Activated naive CD8-positive, alpha-beta T cell treated with anti-CD3 and anti-CD28 coated beads, Interleukin-2, amount 10 ng/mL, durations not matched to agents 7 days and 5 days (primary cell): ENCODE data around the gene TRMT2A. TPM values are rescaled to one million over a fixed set of nuclear protein-coding genes. Genes with fewer than 3 reads are reported as not detected.

Experiments
- ATAC-seq: fragments of 150-1000 bp; cut with Tn5 transposase; one replicate; pipeline ENCODE4 v1.10.0; 2021; ENCODE audit warnings: low read depth, moderate library complexity
- POLR2A ChIA-PET: fragments of 350-600 bp; sonication (Branson Sonifier 250); formaldehyde crosslinking; loops from one replicate; lab custom pipeline; 2021; ENCODE audit warnings: antibody characterized with exemption; lab: Charles Lee
- DNase-seq: peaks from one replicate; pipeline ENCODE4 v3.0.0; 2021
- H3K27ac Mint-ChIP-seq: one replicate; pipeline ENCODE4 v1.8.0; 2022; ENCODE audit warnings: mild to moderate bottlenecking, mixed read lengths
- H3K27me3 Mint-ChIP-seq: one replicate; pipeline ENCODE4 v1.8.0; 2022; ENCODE audit warnings: mild to moderate bottlenecking, moderate library complexity, mixed read lengths
- H3K36me3 Mint-ChIP-seq: one replicate; pipeline ENCODE4 v1.8.0; 2021; ENCODE audit warnings: mild to moderate bottlenecking, mixed read lengths
- H3K4me1 Mint-ChIP-seq: one replicate; pipeline ENCODE4 v1.8.0; 2021; ENCODE audit warnings: mixed read lengths
- H3K4me3 Mint-ChIP-seq: one replicate; pipeline ENCODE4 v1.8.0; 2022; ENCODE audit warnings: mild to moderate bottlenecking, moderate library complexity, mixed read lengths
- H3K9me3 Mint-ChIP-seq: one replicate; pipeline ENCODE4 v1.8.0; 2021; ENCODE audit warnings: mixed read lengths
- total RNA-seq, 2 experiments: library from RNA; stranded (reverse); gene quantifications; one replicate each; pipeline ENCODE4 v1.2.3, GENCODE V29; 2021

TRMT2A gene
- total RNA-seq, 2 experiments from 2014 or later, result 107 to 118 TPM

DNA sequence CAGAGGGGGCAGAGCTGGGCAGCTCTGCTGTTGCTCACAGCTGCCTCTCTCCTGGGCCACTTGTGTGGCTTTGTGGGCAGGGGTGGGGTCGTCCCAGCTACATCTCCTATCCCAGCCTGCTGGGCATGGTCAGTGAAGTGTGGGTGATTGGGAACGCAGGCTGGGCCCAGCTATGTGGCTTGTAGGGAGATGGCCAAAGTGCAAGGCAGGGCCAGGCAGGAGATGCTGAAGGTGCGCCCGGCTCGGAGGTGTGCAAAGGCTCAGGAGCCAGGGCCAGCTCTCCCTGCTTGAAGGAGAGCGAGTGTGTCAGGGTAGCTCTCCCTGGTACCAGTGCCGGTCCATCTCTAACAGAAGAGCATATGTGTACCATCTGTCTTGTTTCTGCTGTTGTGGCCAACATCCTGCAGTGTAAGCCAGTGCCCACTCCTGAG, 9.5 kb downstream of the TRMT2A start:
- peaks cover 20% of the 10 kb centered on the region for H3K4me1 Mint-ChIP-seq
- no peaks in the 10 kb centered on the region for H3K9me3 Mint-ChIP-seq
- H3K27ac Mint-ChIP-seq, result peak overlapping the region; percentile 33
- H3K27me3 Mint-ChIP-seq, result no peaks in the 10 kb centered on the region
- POLR2A ChIA-PET, result interaction anchor here (2.3 kb wide), 1 partner anchor 10 kb away, joined by 6 read pairs; the partner anchor contains the start of gene TRMT2A
- peaks cover 6% of the 10 kb centered on the region for H3K36me3 Mint-ChIP-seq
- no peak for DNase-seq
- no peak for ATAC-seq
- H3K4me3 Mint-ChIP-seq, result no peak overlapping the region

DNA sequence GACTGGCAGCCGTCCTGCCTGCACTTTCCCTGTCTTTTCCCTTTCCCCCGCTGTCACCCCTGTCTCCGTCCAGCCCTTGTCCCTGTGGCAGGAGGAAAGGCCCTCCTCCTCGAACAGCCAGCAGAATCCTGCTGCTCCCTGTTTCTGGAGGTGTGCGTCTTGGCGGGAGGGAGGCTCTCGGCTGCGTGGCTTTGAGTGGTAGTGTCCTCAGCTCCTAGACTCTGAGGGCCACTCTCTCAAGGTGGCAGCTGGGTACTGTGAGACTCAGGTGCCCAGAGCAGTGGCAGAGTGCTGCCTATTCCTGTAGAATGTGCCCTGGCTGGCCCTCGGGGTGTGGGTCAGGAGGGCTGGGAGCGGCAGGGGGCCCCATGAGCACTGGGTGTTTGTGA, 10.2 kb downstream of the TRMT2A start:
- no peak overlapping the region for H3K27ac Mint-ChIP-seq
- H3K4me3 Mint-ChIP-seq, result no peak overlapping the region
- peaks cover 3% of the 10 kb centered on the region for H3K36me3 Mint-ChIP-seq
- ATAC-seq (no peak), DNase-seq (no peak)
- peaks cover 20% of the 10 kb centered on the region for H3K4me1 Mint-ChIP-seq
- POLR2A ChIA-PET, result interaction anchor here (2.3 kb wide), 1 partner anchor 11 kb away, joined by 6 read pairs; the partner anchor contains the start of gene TRMT2A
- H3K9me3 Mint-ChIP-seq, result no peaks in the 10 kb centered on the region
- H3K27me3 Mint-ChIP-seq, result no peaks in the 10 kb centered on the region

DNA sequence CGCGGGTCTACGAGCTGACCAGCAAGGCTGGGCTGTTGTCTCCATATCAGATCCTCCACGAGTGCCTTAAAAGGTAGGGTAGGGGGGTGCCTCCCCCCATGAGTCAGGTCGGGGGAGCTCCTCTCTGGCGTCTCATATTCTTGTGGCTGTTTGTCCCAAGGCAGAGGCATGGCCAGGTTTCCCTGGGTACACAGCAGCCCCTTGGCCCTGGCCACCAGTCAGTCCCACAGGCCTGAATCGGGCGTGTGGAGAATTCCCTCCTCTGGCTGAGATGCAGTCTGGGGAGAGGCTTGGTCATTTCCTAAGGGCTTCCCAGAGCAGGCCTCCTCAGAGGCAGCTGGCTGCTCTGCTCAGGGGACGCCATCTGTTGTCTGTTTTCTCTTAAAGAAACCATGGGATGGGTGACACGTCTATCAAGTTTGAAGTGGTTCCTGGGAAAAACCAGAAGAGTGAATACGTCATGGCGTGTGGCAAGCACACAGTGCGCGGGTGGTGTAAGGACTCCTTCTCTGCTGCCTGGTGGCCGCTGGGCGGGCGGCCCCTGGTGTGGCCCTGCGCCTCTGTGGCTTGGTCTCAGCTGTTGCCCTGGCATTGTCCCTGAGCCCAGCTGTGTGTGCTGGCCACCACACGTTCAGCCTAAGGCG, 10.7 kb downstream of the TRMT2A start:
- H3K4me1 Mint-ChIP-seq, result peaks cover 16% of the 10 kb centered on the region
- POLR2A ChIA-PET, result interaction anchor here (1.0 to 2.3 kb wide), 3 partner anchors 10 to 11 kb away, joined by 3 to 6 read pairs (median 4); partner anchors contain the start of genes RANBP1 and TRMT2A
- no peak overlapping the region for H3K4me3 Mint-ChIP-seq
- peaks cover 3% of the 10 kb centered on the region for H3K36me3 Mint-ChIP-seq
- no peak for DNase-seq
- ATAC-seq, result no peak
- H3K9me3 Mint-ChIP-seq, result no peaks in the 10 kb centered on the region
- H3K27ac Mint-ChIP-seq, result no peak overlapping the region
- H3K27me3 Mint-ChIP-seq, result no peaks in the 10 kb centered on the region

DNA sequence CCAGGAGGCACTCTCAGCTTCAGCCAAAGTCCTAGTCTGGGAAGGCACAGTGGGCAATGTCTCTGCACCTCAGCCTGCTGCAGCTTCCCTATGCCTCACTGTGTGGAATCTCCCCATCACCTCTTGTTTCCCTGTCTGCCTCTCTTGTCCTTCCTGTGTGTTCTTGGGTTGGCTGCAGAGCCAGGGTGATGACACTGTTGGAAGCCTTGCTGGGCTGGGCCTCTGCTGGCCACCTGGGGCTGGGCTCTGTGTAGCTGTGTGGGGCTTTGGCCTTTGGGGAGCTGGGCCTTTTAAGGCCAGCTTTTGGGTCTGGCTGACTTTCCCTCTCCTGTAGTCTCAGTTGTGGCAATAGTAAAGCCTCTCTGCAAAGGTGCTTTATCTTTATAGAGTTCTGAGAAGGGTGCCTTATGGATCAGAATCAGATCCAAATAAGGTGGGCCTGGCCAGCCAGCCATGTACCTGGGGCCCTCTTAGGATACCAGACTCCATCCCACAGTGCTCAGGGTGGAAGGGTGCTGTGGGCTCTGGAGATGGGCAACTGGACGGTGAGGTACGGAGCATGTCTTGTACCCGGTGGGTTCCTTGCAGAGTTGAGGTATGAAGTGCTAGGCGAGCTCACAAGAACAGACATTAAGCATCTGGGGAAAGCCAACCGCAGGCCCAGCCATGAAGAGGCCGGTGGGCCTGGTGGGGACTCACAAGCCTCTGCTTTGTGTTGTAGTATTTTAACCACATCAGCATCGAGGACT, 11.4 kb downstream of the TRMT2A start:
- ATAC-seq, result no peak
- Mint-ChIP-seq H3K27ac (no peak overlapping the region), H3K36me3 (peaks cover 3% of the 10 kb centered on the region), H3K4me3 (no peak overlapping the region), H3K4me1 (peaks cover 16% of the 10 kb centered on the region), H3K27me3 (no peaks in the 10 kb centered on the region), H3K9me3 (no peaks in the 10 kb centered on the region)
- no peak for DNase-seq
- POLR2A ChIA-PET, result interaction anchor here (1.0 to 1.2 kb wide), 2 partner anchors 11 to 12 kb away, joined by 3 to 4 read pairs; partner anchors contain the start of gene RANBP1

DNA sequence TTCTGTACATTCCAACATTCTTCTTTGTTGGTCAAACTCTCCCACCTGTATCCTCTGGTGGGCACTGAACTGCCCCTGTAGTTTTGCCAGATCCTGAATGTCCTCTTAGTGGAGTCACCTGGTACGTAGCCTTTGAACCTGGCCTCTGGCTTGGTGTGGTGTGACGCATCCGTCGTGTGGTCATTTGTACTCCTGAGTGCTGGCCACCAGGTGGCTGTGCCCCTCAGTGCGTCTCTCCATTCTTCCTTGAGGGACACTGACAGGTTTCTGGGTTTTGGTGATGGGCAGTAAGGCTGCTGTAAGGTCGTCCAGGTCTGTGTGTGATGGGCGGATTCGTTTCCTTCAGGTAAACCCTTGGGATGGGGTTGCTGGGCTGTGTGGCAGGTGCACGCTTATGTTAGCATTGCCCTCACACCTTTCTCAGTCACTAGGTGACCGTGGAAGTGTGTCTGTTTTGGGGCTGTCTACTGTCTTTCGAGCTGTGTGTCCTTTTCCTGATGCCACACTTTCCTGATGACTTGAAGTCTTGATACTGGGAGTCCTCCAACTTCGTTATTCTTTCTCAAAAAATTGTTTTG, 14.7 kb downstream of the TRMT2A start:
- peaks cover 41% of the 10 kb centered on the region for H3K4me1 Mint-ChIP-seq
- H3K27me3 Mint-ChIP-seq, result no peaks in the 10 kb centered on the region
- peaks cover 29% of the 10 kb centered on the region for H3K36me3 Mint-ChIP-seq
- no peak overlapping the region for H3K4me3 Mint-ChIP-seq
- DNase-seq (no peak), ATAC-seq (no peak)
- peak overlapping the region; percentile 54 for H3K27ac Mint-ChIP-seq
- H3K9me3 Mint-ChIP-seq, result no peaks in the 10 kb centered on the region
- POLR2A ChIA-PET, result interaction anchor here (1.9 kb wide), 1 partner anchor 15 kb away, joined by 24 read pairs; the partner anchor contains the start of gene TRMT2A

DNA sequence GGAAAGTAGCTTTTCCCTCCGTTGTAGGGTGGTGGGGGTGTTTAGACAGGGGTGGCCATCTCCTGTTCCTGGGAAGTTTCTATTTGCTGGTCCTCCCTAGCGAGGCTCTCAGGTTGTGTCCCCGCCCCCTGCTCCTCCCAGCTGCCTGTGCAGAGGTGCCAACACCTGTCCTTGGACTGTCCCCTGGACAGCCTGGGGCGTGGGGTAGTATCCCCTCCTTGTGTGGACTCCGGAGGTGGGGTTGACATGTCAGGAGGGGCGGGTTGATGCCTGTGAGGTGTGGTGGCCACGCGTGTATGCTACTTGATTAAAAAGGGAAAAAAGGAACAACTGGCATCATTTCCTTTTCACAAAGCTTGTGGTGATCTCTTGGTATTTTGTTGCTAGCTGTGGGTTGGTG, 15.4 kb downstream of the TRMT2A start:
- POLR2A ChIA-PET, result interaction anchor here (0.9 to 1.9 kb wide), 4 partner anchors 10 to 15 kb away, joined by 3 to 24 read pairs (median 12); partner anchors contain the start of gene TRMT2A
- Mint-ChIP-seq H3K27ac (peak overlapping the region; percentile 85), H3K9me3 (no peaks in the 10 kb centered on the region), H3K27me3 (no peaks in the 10 kb centered on the region), H3K4me3 (no peak overlapping the region), H3K36me3 (peaks cover 36% of the 10 kb centered on the region), H3K4me1 (peaks cover 43% of the 10 kb centered on the region)
- DNase-seq, result no peak
- no peak for ATAC-seq

DNA sequence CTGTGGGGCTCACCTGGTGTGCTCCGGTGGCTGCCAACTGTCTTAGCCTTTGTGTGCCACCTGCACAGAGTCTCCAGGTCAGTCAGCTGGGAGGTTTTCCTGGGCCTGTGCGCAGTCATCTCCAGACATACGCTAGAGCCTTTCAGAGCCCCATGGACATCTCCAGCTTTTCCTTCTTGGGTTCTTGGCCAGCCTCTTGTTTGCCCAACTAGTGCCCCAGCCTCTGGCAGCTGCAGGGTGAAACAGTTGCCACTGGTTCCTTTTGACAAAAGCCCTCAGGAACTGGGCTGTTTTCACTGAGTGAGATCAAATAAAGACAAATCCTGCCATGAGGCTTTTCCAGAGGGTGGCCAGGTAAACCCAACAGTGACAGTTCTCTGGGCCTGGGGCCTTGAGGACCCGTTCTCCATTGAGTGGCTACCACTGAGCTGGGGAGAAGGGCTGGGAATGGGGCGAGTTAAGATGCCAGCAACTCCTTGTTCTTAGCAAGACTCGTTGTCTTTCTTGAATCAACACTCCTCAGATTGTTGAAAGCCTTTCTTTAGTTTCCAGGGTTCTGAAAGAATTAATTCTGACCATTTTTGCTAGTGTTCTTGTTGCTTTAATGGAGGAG, 17.8 kb downstream of the TRMT2A start:
- peaks cover 49% of the 10 kb centered on the region for H3K4me1 Mint-ChIP-seq
- peak overlapping the region; percentile 71 for H3K4me3 Mint-ChIP-seq
- DNase-seq (no peak), ATAC-seq (no peak)
- POLR2A ChIA-PET, result interaction anchor here (1.1 kb wide), 1 partner anchor 18 kb away, joined by 3 read pairs; the partner anchor contains the start of gene TRMT2A
- H3K9me3 Mint-ChIP-seq, result peaks cover 3% of the 10 kb centered on the region
- H3K36me3 Mint-ChIP-seq, result peaks cover 58% of the 10 kb centered on the region
- no peaks in the 10 kb centered on the region for H3K27me3 Mint-ChIP-seq
- H3K27ac Mint-ChIP-seq, result peak overlapping the region; percentile 85

DNA sequence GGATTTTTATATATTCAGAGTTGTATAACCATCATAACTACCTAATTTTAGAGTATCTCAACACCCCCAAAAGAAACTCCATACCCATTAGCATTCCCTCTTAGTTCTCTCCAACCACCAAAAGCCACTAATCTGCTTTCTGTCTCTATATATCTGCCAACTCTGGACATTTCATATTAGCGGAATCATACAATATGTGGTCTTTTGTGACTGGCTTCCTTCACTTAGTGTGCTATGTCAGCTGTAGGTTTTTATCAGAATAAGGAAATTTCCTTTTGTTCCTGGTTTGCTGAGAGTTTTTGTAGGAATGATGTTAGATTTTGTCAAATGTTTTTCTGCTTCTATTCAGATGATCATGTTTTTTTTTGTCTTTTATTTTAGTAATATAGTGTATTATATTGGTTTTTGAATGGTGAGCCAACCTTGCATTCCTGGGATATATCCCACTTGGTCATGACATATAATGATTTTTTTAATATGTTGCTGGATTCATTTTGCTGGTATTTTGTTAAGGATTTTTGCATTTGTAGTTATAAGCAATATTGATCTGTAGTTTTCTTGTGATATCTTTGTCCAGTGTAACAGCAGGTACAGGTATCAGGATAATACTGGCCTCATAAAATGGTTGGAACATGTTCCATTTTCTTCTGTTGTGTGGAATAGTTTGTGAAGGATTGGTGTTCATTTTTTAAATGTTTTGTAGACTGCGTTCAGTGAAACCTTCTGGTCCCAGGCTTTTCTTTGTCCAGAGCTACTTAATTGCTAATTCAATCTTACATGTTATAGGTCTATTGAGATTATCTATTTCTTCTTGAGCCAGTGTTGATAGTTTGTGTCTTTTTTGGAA, 20.2 kb downstream of the TRMT2A start:
- POLR2A ChIA-PET, result no interaction called here
- Mint-ChIP-seq H3K27me3 (no peaks in the 10 kb centered on the region), H3K4me1 (peaks cover 46% of the 10 kb centered on the region), H3K4me3 (no peak overlapping the region), H3K27ac (no peak overlapping the region), H3K36me3 (peaks cover 66% of the 10 kb centered on the region), H3K9me3 (peaks cover 3% of the 10 kb centered on the region)
- no peak for ATAC-seq
- no peak for DNase-seq

DNA sequence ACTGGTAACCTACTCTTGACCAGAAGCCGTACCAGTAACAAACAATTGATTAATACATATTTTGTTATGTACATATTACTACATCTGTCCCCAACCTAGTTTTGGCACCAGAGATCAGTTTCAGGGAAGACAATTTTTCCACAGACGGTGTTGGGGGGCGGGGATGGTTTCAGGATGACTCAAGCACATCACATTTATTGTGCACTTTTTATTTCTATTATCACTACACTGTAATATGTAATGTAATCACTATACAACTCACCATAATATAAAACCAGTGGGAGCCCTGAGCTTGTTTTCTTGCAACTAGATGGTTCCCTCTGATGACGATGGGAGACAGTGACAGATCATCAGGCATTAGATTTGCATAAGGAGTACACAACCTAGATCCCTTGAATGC, 21.5 kb downstream of the TRMT2A start:
- H3K27ac Mint-ChIP-seq, result no peak overlapping the region

DNA sequence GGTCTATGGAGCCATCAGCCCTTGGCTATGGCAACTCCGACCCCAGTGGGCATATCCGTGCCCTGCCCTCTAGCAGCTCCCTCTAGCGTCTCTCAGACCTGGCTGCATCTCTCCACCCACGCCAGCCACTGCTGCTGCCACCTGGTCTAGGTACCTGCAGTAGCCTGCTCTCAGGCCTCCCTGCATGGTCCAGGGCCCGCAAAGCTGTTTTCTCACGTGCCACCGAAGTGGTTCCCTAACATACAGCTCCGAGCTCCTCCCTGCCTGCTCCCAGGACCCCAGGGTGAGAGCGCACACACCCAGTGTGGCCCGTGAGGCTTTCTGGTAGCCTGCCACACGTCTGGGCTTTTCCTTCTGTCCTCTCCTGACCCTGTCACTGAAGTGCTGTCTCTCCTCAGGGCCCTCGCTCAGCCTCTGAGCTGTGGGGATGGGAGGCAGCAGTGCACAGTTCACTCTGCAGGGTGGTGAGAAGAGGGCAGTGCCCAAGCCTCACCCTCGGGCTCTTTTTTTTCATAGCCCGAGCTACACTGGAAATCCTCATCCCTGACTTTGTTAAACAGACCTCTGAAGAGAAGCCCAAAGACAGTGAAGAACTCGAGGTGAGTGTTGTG, 22.7 kb downstream of the TRMT2A start:
- H3K36me3 Mint-ChIP-seq, result peaks cover 70% of the 10 kb centered on the region
- no peaks in the 10 kb centered on the region for H3K27me3 Mint-ChIP-seq
- no peak overlapping the region for H3K4me3 Mint-ChIP-seq
- POLR2A ChIA-PET, result no interaction called here
- H3K27ac Mint-ChIP-seq, result no peak overlapping the region
- H3K4me1 Mint-ChIP-seq, result peaks cover 39% of the 10 kb centered on the region
- ATAC-seq, result no peak
- peaks cover 3% of the 10 kb centered on the region for H3K9me3 Mint-ChIP-seq
- DNase-seq, result no peak

More for the DNA sequence above, 21.5 kb downstream of the TRMT2A start:
- POLR2A ChIA-PET, result interaction anchor here (0.8 kb wide), 1 partner anchor 23 kb away, joined by 3 read pairs; no protein-coding TSS in a partner anchor
- Mint-ChIP-seq H3K4me1 (peaks cover 46% of the 10 kb centered on the region), H3K4me3 (no peak overlapping the region), H3K36me3 (peaks cover 74% of the 10 kb centered on the region), H3K27me3 (no peaks in the 10 kb centered on the region), H3K9me3 (peaks cover 3% of the 10 kb centered on the region)
- DNase-seq (no peak), ATAC-seq (no peak)

DNA sequence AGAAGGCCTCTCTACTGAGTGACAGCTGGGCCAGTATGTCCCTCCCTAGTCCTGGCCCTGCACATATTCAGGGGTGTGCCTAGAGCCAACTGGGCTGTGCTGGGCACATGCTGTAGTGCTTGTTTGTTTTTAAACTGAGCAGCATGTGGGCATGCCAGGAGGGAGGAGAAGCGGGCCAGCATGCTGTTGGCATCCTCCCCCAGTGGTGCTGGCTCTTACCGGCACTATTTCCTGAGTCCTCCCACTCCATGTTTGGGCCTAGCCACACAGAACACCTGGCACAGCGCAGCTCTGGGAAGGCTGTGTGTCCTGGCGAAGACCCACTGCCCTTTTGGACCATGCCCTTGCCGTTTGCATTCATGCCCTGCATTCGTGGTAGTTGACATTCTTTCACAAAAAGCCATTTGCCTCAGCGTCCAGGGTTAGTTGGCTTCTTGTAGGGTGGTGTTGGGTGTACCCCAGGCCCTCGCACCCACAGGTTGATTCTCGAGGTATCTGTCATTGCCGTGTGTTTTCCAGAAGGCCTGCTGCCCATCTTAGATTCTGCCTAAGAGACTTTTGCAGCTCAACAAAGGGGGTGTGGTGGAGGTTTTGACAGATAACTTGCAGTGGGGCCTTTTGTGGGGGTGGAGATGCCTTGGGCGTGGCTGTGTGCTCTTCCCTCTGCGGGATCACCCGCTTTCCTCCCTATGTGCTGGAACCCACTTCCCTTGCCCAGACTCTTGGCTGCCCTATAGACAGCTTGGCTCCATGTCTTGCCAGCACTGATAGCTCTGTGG, 23.4 kb downstream of the TRMT2A start:
- DNase-seq (no peak), ATAC-seq (no peak)
- peaks cover 3% of the 10 kb centered on the region for H3K9me3 Mint-ChIP-seq
- H3K27ac Mint-ChIP-seq, result no peak overlapping the region
- no peaks in the 10 kb centered on the region for H3K27me3 Mint-ChIP-seq
- peaks cover 68% of the 10 kb centered on the region for H3K36me3 Mint-ChIP-seq
- H3K4me3 Mint-ChIP-seq, result no peak overlapping the region
- H3K4me1 Mint-ChIP-seq, result peaks cover 33% of the 10 kb centered on the region
- POLR2A ChIA-PET, result no interaction called here
